NCI-H128 (cell line): ENCODE measurements around the gene USP3.
A peak's percentile ranks its signal among the peaks of the same experiment; 100 is the strongest.

ENCODE experiments used
- DNase-seq: peaks from one replicate; lab custom pipeline; 2025; ENCODE audit not compliant: unreplicated experiment; lab: John Stamatoyannopoulos, UW

USP3 gene

DNA sequence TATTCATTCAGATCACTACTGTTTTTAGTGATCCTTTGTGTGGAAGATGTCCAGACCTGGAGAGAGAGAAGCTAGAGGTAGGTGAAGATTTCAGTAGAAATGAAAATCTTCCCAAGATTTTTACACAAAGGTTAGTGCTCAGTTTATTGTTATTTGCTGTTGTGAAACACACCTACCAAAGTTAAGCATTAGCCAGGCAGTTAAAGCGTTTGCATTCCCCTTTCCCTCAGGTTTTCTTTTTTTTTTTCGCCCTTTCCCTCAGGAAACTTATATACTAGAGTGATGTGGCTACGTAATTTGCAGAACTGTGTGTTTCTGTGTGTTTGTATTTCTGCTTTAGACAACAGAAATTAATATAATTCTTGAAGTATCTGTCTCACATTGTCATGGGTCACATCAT is 34.5 kb downstream of the USP3 start:
- DNase-seq, result no peak

DNA sequence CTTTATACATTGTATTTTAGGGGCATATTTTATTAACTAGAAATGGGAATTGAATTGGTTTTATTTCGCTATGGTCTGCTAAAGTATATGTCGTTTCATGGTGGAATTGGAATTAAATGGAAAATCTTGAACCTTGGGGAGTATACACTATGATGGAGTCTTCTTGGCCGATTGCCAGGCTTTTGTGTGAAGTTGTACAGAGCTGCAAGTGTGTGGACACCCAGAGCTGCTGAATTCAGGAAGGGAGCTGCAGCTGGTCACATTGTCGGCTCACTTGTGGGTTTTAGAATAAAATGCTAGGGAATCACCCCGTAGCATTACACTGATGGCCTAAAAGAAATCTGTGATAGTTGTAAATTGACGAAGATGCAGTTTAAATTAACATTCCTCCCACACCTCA is 35.1 kb downstream of the USP3 start:
- DNase-seq, result peak; percentile 6

DNA sequence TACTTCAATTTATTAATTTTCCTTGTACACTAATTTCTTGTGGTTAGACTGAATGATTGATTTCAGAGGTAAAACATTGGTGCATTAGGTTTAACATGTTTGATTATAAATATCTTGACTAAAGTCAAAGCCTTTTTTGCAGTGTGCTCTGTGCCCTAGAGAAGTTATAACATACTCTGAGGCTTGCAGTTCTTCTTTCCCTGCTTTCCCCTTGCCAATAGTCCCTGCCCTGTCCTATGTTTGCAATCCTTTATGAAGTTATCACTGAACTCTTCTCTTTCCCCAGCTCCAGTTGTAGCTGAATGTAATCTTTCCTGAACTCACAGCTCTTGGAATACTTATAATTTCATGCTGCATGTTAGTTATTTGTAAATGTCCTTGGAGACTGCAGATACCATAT is 35.6 kb downstream of the USP3 start:
- DNase-seq, result no peak

DNA sequence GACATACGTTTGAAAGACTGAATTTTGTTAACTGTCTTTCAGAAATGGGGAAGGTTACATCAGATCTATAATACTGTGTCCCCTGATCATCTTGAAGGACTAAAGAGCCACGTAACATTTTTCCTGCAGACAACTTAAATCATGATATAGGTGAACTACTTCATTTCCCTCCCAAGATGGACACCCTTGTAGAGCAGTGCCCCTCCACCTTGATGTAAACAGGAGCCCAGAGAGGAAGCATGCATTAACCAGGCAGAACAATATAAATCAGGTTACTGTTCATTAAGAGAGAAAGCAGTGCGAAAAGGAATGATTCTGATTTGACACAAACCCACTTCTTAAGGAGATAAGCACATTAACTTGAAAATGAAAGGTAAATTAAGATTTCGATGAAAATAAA is 36.1 kb downstream of the USP3 start:
- no peak for DNase-seq

DNA sequence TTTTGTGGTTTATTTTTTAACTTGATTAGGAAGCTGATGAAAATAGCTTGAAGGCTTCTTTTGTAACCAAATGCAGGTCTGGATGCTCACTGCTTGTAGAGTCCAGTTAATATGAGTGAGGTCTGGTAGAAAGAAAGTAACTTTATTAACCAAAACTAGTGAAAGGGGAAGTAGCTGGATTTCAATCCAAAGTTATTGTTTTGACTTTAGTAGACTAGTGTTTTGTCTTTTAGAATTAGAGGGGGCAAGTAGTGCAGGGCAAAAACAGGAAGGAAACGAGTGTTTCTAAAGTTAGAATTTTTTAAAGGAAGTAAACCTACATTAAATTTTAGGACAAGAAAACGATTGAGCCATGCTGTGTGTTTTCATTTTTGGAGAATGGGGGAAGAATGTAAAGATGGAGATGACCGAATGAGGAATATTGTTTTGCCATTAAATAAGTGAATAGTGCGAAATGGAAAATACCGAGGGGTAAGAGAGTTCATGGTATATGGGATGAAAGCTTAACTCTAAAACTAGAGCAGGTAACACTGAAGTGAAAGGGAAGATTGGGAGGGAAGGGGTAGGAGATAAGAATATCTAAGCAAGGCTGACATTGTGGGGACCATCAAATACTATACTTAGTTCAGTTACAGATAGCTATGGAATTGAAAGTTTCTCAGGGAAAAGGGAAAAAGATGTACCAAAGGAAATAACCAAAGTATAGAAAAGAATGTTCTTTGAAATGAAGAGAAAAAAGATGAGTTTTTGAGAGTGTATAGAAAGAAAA is 40.0 kb downstream of the USP3 start:
- no peak for DNase-seq

DNA sequence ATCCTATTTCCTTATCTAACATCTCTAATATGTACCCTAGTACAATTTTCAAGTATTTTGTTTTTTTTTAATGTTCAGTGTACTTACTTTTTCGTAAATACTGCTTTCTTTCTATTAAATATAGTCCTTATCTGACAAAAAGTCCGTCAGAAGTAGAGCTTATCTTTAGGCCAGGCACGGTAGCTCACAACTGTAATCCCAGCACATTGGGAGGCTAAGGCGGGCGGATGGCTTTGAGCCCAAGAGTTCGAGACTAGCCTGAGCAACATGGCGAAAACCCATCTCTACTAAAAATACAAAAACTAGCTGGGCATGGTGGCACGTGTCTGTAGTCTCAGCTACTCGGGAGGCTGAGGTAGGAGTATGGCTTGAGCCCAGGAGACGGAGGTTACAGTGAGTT is 41.1 kb downstream of the USP3 start:
- DNase-seq, result no peak

DNA sequence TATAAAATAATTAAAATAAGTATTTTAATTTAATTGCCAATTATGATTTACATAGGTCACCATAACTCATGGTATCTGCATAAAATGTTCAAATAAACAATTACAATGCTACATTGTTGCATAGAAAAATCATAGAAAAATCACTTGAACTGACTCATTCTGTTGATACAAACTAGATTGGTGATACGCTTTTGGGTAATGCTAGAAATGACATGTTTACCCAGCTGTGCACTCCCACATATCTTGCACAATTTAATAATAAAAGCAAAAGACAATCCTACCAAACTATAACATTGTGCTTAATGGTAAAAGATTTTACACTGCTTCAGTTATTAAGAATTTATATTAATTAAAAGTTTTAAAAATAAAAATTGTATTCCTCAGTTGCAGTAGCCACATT is 47.0 kb downstream of the USP3 start:
- no peak for DNase-seq

DNA sequence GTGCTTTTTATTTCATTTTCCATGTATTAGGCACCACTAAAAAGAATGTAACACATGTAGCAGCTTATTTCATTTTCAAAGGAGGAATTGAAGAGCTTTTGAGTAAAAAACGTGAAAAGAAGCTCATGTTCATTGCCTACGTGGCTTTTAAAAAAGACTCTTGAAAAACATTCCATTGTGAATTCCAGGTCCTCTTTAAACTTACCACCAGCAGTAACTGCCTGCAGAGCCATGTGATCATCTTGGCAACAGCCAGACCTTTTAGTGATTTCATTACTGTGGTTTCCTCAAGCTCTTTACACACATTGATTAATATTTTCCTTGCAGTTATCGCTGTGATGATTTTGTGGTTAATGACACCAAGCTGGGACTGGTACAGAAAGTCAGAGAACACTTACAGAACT is 49.0 kb downstream of the USP3 start:
- DNase-seq, result no peak

DNA sequence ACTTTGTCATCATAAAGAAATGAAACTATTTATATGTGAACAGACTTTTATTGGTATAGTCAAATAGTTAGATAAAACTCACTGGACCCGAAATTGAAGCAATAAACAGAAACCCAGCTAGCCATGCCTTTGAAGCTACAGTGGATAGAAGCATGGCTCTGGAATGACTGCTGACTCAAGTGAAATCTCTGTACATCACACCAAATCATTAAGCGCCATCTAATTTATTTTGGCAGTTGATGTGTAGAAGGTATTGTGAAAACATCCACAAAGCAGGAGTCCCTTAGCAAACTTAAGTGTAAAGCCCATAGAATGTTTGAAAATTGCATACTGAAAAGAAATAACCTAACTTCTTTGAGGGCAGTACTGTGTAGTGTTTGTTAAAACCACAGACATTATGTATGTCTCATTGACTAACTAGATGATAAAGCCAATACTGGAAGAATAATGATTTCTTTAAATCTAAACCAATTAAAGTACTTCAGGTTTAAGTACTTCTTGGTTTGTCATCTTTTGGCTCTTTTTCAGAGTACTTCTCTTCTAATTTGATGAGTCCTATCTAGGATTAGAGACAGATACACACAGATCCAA is 50.0 kb downstream of the USP3 start:
- no peak for DNase-seq

DNA sequence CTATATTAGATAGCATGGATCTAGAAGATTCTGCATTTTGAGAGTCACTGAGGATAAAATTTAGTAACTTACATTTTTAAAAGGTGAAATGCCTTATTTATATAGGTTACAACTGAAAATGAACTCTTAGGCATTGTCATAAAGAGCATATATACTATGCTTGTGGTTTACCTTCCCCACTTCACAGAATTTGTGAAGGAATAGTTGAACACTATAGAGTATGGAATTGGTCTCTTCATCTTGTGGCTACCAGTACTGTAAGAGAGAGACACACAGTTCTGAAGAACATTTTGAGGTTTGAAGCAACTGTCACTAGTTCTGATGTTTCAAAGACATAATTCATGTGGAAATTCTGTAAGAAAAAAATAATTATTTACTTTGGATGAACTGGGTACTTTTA is 51.1 kb downstream of the USP3 start:
- DNase-seq, result no peak

DNA sequence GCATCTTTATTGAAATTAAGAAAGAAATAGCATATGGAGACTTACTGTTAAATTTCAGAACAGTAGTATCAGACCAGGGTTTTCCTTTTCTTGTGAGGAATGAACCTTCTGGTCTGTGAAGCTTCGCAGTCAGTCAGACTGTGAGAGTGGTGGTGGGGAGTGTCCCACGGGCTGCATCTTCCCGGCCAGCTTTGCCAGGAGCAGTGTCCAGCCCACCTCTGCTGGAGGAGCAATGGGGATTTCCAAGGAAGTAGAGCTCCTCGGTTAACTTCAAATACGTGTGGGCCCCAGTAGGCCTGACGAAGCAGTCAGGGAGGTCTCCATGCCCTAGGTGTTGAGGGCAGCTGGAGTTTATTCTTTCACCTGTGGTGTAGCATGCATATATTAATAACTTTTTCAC is 51.9 kb downstream of the USP3 start:
- no peak for DNase-seq

DNA sequence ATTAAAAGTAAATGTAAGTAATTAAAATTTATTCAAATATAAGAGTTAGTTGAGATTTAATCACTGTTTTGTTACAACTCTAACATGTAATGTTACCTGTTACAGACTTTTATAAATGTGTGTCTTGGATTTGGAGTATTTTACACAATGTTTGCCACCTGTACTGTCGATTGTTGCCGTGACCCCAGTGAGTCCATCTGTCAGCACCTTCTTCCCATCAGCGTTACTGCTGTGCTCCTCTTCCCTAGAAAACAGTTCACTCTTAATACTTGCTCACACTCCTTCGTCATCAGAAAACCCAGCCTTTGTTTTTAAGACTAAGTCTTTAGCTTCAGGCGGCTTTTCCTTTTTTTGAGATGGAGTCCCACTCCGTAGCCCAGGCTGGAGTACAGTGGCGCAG is 52.3 kb downstream of the USP3 start:
- DNase-seq, result no peak

DNA sequence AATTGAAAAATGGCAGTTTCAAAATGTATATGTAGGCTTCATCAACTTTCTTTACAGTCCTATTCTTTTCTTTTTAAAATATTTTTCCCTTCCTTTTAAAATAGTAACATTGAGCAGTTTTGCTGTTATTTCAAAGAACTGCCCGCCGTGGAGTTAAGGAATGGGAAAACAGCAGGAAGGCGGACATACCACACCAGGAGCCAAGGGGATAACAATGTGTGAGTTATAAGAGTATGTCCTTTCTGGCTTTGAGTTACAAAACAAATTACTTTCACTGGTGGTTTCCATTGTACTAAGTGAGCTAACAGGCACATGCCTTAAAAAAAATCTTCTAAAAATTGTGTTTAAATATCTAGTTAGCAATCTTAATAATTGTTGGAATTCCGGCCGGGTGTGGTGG is 55.4 kb downstream of the USP3 start:
- DNase-seq, result no peak

DNA sequence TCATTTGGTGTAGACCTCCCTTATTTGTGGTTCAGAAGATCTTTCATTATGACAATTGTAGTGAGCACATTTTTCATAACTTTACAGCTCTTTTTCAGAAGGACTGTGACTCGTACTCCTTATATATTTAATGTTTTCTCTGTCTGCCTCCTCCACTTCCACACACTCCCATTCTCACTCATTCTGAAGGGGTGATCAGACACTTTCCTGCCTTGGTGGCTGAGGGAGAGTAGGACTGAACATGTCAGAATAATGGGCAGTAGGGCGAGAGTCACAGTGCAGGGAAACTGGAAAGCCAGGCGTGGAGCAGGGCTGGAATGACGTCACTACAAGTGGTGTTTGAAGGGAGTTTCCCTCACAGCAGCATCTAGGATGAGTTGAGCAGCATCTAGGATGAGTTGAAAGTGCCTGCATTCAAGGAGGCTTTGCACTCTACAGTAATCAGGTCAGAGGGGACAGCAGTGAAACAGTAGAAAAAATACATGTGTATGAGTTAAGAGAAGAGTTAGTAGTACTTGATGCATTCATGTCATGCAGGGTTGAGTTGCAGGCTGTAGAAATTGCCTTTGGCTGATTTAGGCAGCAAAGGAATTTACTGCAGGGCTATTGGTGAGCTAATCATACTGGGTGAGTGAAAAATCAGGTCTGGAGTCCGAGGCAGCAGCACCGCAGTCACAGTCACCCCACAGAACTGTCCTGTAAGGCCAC is 56.5 kb downstream of the USP3 start:
- DNase-seq, result no peak

DNA sequence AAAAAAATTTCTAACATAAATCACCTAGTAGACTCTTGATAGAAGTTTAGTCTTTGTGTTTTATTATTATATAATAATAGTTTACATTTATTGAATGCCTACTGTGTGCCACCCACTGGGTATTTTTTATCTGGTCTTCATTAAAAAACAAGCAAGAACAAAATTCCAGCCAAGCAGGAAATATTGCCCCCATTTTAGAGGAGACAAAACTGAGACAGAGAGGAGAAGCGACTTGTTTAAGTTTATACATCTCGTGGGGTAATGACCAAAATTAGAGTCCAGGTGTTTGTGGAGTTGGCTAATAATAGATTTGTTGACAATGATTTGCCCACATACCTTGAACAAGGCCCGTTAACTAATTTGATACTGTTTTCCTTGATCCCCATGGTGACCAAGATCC is 59.7 kb downstream of the USP3 start:
- DNase-seq, result no peak

DNA sequence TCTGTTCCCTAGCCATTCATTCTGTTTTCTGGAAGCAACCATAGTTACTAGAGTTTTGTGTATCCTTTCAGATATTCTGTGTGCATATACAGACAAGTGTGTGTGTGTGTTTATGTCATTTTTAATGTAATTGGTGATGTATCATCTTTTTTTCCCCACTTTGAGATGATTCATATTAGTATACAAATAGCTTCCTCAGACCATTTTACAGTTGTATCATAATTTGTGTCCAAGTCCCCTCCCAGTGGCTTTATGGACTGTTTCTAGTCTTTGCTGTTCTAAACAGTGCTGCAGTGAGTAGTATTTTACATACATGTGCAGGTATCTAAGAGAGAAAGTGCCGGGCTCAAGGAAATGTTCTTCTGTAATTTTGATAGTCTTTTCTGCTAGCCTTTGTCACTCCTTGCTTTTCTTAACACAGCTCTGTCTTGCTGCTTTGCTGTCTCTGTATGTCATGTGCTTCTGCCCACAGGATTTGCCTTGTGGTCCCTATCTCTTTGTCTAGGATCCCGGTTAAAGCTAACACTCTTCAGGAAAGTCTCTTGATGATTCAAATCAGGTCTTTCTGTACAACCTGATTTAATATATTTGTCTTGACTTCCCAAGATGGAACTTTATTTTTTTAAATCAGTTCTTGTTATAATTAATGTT is 61.3 kb downstream of the USP3 start:
- DNase-seq, result no peak

DNA sequence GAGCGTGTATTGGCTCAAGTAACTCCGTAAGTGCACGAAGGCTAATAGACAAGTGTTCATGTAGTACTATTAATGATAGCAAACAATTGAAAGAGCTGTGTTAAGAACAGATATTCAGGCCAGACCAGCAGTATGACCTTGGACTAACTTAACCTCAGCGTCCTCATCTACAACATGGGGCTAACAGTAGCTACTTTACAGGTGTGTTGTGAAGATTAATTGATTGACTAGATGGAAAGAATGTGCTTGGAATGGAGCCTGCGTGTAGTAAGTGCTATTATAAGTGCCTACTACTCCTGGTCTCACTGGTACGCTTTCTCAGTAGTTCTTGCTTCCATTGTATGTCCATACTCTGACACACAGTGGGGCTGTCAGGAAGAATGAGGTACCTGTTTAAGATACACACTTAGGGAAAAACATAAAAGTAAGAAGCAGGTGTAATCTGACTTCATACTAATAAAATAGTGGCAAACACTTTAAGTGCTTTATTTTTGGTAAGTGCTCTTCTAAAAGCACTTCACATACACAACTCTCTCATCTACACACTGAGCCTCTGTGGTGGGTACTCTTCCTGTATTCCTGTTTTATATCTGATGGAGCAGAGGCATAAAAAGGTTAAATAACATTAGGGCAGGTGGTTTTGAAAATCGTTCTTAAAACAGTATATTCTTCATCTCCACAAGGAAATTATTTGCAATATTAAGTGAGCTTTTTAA is 68.5 kb downstream of the USP3 start:
- no peak for DNase-seq

DNA sequence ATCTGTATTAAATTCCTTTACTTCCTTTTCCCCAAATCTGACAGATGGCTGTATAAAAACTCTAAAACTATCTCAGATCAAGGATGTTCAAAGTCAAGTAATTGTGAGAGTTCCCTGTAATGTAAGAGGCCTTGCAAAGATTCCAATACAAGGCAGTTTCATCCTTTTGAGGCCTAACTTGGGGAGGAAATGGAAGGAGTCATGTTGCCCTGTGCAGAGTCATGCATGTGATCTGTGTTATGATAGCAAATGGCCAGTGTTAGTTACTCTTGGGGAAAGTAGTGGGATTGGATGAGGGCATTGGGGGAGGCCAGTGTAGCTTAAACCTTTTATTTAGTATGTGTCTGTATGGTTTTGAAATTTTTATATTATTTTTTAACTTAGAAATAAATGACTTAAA is 69.1 kb downstream of the USP3 start:
- DNase-seq, result no peak

DNA sequence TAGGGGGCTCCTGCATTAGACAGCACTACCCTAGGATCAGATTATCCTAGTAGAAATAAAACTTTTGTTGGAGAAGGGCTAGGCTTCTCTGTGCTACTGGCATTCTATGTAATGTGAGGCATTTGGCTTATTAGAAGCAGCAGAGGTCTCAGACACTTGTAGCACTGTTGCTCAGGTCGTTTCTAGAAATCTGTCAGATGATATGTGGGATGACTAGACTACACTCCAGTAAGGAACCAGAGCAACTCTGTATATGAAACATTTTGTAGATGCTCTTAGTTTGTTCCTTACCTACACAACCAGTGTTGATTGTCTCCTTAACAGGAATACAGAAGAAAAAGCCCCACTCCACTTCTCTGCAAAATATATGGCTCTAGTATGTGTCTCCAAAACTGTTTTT is 70.9 kb downstream of the USP3 start:
- DNase-seq, result no peak

DNA sequence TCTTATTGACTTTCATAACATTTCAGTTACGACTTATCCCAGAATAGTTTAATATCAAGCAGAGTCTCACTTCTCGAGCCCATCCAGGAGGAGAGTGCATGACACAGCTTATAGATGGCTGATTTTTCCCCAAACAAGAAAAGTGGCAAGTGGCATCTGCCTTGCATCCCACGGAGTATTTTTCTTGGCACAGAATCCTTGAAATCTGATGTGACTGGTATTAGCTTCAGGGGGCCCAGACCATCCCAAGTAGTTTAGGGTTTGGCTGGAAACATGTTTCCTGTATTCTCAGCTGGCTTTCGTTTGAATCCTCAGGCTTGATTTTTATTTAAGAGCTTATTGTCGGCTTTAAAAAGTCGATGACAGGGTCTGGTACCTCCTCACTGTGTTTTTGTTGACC is 72.0 kb downstream of the USP3 start:
- no peak for DNase-seq

DNA sequence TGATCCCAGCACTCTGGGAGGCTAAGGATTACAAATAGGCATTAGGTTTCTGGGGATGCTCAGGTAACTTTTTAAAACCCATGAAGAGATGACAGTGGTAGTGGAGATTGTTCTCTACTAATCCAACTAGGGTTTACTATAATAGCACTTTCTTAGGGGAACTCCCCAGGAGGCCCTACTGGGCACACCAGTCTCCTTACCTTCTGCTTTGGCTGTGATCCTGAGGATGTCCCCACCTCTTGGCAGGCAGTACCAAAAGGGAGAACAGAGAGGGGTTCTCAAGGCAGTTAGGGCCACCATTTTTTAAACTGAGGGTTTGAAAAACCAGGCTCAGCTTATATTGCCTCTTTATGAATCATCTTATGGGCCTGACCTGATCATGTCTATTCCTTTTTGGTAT is 77.8 kb downstream of the USP3 start:
- no peak for DNase-seq
